Measurements from ENCODE around the gene FBLN1. TPM values are rescaled to one million over a fixed set of nuclear protein-coding genes. Genes with fewer than 3 reads are reported as not detected.

Gene FBLN1
- total RNA-seq, 1 experiment from 2014 or later: 23.4 TPM

GRCh38 chr22:45585437-45585755 lies 82.7 kb downstream of the FBLN1 start:
- Histone ChIP-seq H2AFZ (ENCODE audit: low read depth, low read length, poor library complexity, severe bottlenecking) (no peak overlapping the region), H3K27me3 (ENCODE audit: insufficient read depth, low read length) (no peaks in the 10 kb centered on the region), H3K79me2 (ENCODE audit: insufficient read depth, low read length) (no peaks in the 10 kb centered on the region), H3K9ac (ENCODE audit: low read length) (no peak overlapping the region), H3K4me1 (ENCODE audit: control insufficient read depth in 1 of 2, insufficient read depth in 2 of 2, low read length in 2 of 2) (peaks cover 0 to 4% of the 10 kb centered on the region in 2 experiments; a peak in 1 of 4 replicates), H3K27ac (ENCODE audit: low read depth, low read length) (no peak overlapping the region), H3K36me3 (ENCODE audit: control insufficient read depth in 1 of 2, insufficient read depth in 2 of 2, low read length in 2 of 2) (no peaks in the 10 kb centered on the region), H3K4me2 (ENCODE audit: low read length) (no peak overlapping the region), H3K9me3 (ENCODE audit: control insufficient read depth in 1 of 2, insufficient read depth in 1 of 2, low read depth in 1 of 2, low read length in 2 of 2) (no peaks in the 10 kb centered on the region), H4K20me1 (ENCODE audit: insufficient read depth) (no peaks in the 10 kb centered on the region), H3K9me2 (ENCODE audit: insufficient read depth) (no peaks in the 10 kb centered on the region), H3K4me3 (replicated peaks in 1 of 2; ENCODE audit: low read depth in 1 of 2, low read length in 2 of 2) (no peak overlapping the region)
- no peak for TF ChIP-seq REST (IDR thresholded peaks at IDR 0.05; ENCODE audit: low read depth)
- no peak for TF ChIP-seq FOSL1 (IDR thresholded peaks at IDR 0.05; ENCODE audit: low read depth)
- no peak for TF ChIP-seq SIN3A (IDR thresholded peaks at IDR 0.05; ENCODE audit: low read depth)
- no peak for TF ChIP-seq SP1 (IDR thresholded peaks at IDR 0.05; ENCODE audit: low read depth)
- no peak for TF ChIP-seq RAD21 (IDR thresholded peaks at IDR 0.05; ENCODE audit: low read depth)
- no peak for TF ChIP-seq CBX3 (IDR thresholded peaks at IDR 0.05; ENCODE audit: low read depth)
- no peak for ATAC-seq
- POLR2A ChIA-PET: no interaction called here
- CTCF ChIA-PET: no interaction called here
- intact Hi-C loops (cut with micrococcal nuclease): no loop called here
- BruUV-seq (replicated peaks): no TSS peak
- no peak for DNase-seq (ENCODE audit: low read depth, low spot score)
- RAD21 ChIA-PET (ENCODE audit: low non-redundant PET in 1 of 2, low total read pairs in 2 of 2, uncharacterized antibody in 2 of 2, unreplicated experiment in 2 of 2): no interaction called here

GRCh38 chr22:45585946-45586540 lies 83.4 kb downstream of the FBLN1 start:
- no peak for DNase-seq (ENCODE audit: low read depth, low spot score)
- CTCF ChIA-PET: no interaction called here
- intact Hi-C loops (cut with micrococcal nuclease): no loop called here
- BruUV-seq (replicated peaks): no TSS peak
- H3K36me3 ChIP-seq (ENCODE audit: control insufficient read depth in 1 of 2, insufficient read depth in 2 of 2, low read length in 2 of 2): no peaks in the 10 kb centered on the region
- no peaks in the 10 kb centered on the region for H3K79me2 ChIP-seq (ENCODE audit: insufficient read depth, low read length)
- no peak for ATAC-seq
- POLR2A ChIA-PET: no interaction called here
- RAD21 ChIA-PET (ENCODE audit: low non-redundant PET in 1 of 2, low total read pairs in 2 of 2, uncharacterized antibody in 2 of 2, unreplicated experiment in 2 of 2): no interaction called here
- H2AFZ ChIP-seq (ENCODE audit: low read depth, low read length, poor library complexity, severe bottlenecking): no peak overlapping the region
- H3K9me2 ChIP-seq (ENCODE audit: insufficient read depth): no peaks in the 10 kb centered on the region
- no peaks in the 10 kb centered on the region for H3K9me3 ChIP-seq (ENCODE audit: control insufficient read depth in 1 of 2, insufficient read depth in 1 of 2, low read depth in 1 of 2, low read length in 2 of 2)
- no peak overlapping the region for H3K4me3 ChIP-seq (replicated peaks in 1 of 2; ENCODE audit: low read depth in 1 of 2, low read length in 2 of 2)
- no peak overlapping the region for H3K27ac ChIP-seq (ENCODE audit: low read depth, low read length)
- no peaks in the 10 kb centered on the region for H3K27me3 ChIP-seq (ENCODE audit: insufficient read depth, low read length)
- no peak overlapping the region for H3K4me2 ChIP-seq (ENCODE audit: low read length)
- H4K20me1 ChIP-seq (ENCODE audit: insufficient read depth): no peaks in the 10 kb centered on the region
- H3K9ac ChIP-seq (ENCODE audit: low read length): no peak overlapping the region
- peaks cover 0 to 4% of the 10 kb centered on the region in 2 experiments; a peak in 1 of 4 replicates for H3K4me1 ChIP-seq (ENCODE audit: control insufficient read depth in 1 of 2, insufficient read depth in 2 of 2, low read length in 2 of 2)
- no peak for TF ChIP-seq EZH2 (IDR thresholded peaks at IDR 0.05)
- no peak for TF ChIP-seq YY1 (IDR thresholded peaks at IDR 0.05; ENCODE audit: extremely low read depth, insufficient replicate concordance, low read depth, low read length)
- TF ChIP-seq, protein P1, sequence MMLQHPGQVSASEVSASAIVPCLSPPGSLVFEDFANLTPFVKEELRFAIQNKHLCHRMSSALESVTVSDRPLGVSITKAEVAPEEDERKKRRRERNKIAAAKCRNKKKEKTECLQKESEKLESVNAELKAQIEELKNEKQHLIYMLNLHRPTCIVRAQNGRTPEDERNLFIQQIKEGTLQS (IDR thresholded peaks at IDR 0.05): no peak
- no peak for TF ChIP-seq SRF (IDR thresholded peaks at IDR 0.05; ENCODE audit: low read depth)
- no peak for TF ChIP-seq EGR1 (IDR thresholded peaks at IDR 0.05; ENCODE audit: low read depth)
- TF ChIP-seq TCF7L2 (IDR thresholded peaks at IDR 0.05; ENCODE audit: borderline replicate concordance, extremely low read depth, insufficient read depth, insufficient read length): no peak
- TF ChIP-seq, protein P2, sequence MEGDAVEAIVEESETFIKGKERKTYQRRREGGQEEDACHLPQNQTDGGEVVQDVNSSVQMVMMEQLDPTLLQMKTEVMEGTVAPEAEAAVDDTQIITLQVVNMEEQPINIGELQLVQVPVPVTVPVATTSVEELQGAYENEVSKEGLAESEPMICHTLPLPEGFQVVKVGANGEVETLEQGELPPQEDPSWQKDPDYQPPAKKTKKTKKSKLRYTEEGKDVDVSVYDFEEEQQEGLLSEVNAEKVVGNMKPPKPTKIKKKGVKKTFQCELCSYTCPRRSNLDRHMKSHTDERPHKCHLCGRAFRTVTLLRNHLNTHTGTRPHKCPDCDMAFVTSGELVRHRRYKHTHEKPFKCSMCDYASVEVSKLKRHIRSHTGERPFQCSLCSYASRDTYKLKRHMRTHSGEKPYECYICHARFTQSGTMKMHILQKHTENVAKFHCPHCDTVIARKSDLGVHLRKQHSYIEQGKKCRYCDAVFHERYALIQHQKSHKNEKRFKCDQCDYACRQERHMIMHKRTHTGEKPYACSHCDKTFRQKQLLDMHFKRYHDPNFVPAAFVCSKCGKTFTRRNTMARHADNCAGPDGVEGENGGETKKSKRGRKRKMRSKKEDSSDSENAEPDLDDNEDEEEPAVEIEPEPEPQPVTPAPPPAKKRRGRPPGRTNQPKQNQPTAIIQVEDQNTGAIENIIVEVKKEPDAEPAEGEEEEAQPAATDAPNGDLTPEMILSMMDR (IDR thresholded peaks at IDR 0.05 in 2 of 3, conservative IDR thresholded peaks at IDR 0.05 in 1 of 3; ENCODE audit: borderline replicate concordance in 1 of 3, insufficient read depth in 1 of 3, low read depth in 2 of 3, low read length in 2 of 3): no peak
- no peak for TF ChIP-seq EZH2phosphoT487 (IDR thresholded peaks at IDR 0.05; ENCODE audit: borderline replicate concordance)

All from HCT116 (cell line).